Measurements from ENCODE around the gene CRNN.

The CRNN gene

GRCh38 chr1:152367436-152367835 lies 46.6 kb downstream of the CRNN start:
- in situ Hi-C loops (cut with MboI; ENCODE audit: low sequenced_read_pairs, unreplicated experiment) = no loop called here
- no peak for TF ChIP-seq CTCF (IDR thresholded peaks at IDR 0.05; ENCODE audit: borderline replicate concordance, control extremely low read depth, extremely low read depth, insufficient read depth, missing control alignments)
- no peak for DNase-seq (ENCODE audit: low spot score)

- no peak for TF ChIP-seq CTCF (IDR thresholded peaks at IDR 0.05; ENCODE audit: borderline replicate concordance, control extremely low read depth, extremely low read depth, insufficient read depth, missing control alignments)
- in situ Hi-C loops (cut with MboI; ENCODE audit: low sequenced_read_pairs, unreplicated experiment) = no loop called here
- DNase-seq (ENCODE audit: low spot score) = no peak
Measured at GRCh38 chr1:152359906-152360305, 54.2 kb downstream of the CRNN start, which contains the start of gene FLG2. Gene FLG2, minus strand, starts transcription at chr1:152360006. Its CDS starts 1,122 bp downstream, at chr1:152358884.
